ENCODE data around the gene MICAL2. TPM values are rescaled to one million over a fixed set of nuclear protein-coding genes. Genes with fewer than 3 reads are reported as not detected.

The MICAL2 gene
- total and polyA plus RNA-seq, 2 donors (not counting 1 experiment from before 2014, with no cell fraction given), result 0.32 to 0.40 TPM

DNA sequence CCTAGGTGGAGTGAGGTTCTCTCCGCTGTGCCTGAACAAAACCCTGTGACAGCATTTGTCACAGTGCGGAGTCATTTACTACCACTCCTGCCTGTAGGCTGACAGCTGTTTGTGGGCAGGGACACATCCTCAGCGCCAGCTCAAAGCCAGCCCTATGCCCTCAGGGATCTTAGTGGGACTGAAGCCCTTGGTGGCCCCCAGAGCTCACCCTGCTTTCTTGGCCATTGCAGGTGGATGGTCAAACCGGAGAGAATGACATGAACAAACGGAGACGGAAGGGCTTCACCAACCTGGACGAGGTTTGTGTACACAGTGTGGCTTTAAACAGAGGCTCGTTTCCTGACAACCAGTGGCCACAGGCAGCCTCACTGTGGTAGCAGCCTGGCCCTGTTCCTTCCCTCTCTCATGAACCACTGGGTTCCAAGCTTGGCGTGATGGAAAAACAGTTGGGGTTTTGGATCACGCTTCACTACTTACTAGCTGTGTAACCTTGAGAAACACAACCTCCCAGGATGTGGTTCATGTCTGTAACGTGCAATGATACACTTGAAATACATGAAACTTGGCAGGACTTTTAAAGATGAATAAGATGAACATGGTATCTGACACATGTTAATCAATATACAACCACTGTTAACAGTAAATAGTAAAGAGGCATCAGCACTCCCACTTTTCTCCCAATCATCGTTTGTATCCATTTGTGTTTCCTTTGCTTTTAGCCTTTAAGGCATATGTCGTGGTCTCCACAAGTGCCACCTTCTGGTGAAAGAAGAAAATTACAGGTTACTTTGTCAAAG, 125.8 kb downstream of the MICAL2 start:
- Histone ChIP-seq H4K20me1 (ENCODE audit: control insufficient read depth, insufficient read depth, low read length, poor library complexity, severe bottlenecking) (no peaks in the 10 kb centered on the region), H3K27ac (ENCODE audit: low read length in 2 of 2) (no peak overlapping the region), H3K9ac (ENCODE audit: low read length) (no peak overlapping the region), H2AFZ (ENCODE audit: insufficient read depth, low read depth, low read length, poor library complexity, severe bottlenecking) (peak overlapping the region; percentile 20), H3K9me3 (ENCODE audit: control extremely low read depth in 1 of 3, control insufficient read depth in 2 of 3, insufficient read depth in 1 of 3, low read length in 2 of 3) (no peaks in the 10 kb centered on the region), H3K27me3 (replicated peaks in 1 of 4; ENCODE audit: control extremely low read depth in 1 of 4, control insufficient read depth in 3 of 4, insufficient read depth in 4 of 4, low read length in 3 of 4) (peaks cover 0 to 3% (median 0%) of the 10 kb centered on the region in 4 experiments), H3K79me2 (ENCODE audit: control insufficient read depth, insufficient read depth, low read length) (no peaks in the 10 kb centered on the region), H3K4me2 (replicated peaks; ENCODE audit: low read depth, low read length, poor library complexity, severe bottlenecking) (no peak overlapping the region), H3K4me3 (ENCODE audit: control extremely low read depth in 1 of 5, extremely low read depth in 1 of 5, insufficient read depth in 1 of 5, low read depth in 2 of 5, low read length in 4 of 5) (no peak overlapping the region), H3K4me1 (ENCODE audit: control insufficient read depth in 2 of 2, insufficient read depth in 2 of 2, low read length in 2 of 2) (peaks cover 0 to 4% of the 10 kb centered on the region in 2 donors), H3K36me3 (replicated peaks in 1 of 2; ENCODE audit: control extremely low read depth in 1 of 2, control insufficient read depth in 1 of 2, extremely low read depth in 1 of 2, insufficient read depth in 2 of 2, low read length in 1 of 2) (no peaks in the 10 kb centered on the region)
- Mint-ChIP-seq H3K4me1 (peaks cover 5% of the 10 kb centered on the region), H3K27ac (no peak overlapping the region), H3K27me3 (peaks cover 13% of the 10 kb centered on the region), H3K9me3 (ENCODE audit: insufficient read depth) (no peaks in the 10 kb centered on the region), H3K4me3 (no peak overlapping the region)
- ATAC-seq (ENCODE audit: low read depth) (peak; percentile 47), DNase-seq (peak; percentile 48)
- intact Hi-C loops (cut with micrococcal nuclease), result no loop called here
- TF ChIP-seq, protein P1, sequence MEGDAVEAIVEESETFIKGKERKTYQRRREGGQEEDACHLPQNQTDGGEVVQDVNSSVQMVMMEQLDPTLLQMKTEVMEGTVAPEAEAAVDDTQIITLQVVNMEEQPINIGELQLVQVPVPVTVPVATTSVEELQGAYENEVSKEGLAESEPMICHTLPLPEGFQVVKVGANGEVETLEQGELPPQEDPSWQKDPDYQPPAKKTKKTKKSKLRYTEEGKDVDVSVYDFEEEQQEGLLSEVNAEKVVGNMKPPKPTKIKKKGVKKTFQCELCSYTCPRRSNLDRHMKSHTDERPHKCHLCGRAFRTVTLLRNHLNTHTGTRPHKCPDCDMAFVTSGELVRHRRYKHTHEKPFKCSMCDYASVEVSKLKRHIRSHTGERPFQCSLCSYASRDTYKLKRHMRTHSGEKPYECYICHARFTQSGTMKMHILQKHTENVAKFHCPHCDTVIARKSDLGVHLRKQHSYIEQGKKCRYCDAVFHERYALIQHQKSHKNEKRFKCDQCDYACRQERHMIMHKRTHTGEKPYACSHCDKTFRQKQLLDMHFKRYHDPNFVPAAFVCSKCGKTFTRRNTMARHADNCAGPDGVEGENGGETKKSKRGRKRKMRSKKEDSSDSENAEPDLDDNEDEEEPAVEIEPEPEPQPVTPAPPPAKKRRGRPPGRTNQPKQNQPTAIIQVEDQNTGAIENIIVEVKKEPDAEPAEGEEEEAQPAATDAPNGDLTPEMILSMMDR (IDR thresholded peaks at IDR 0.05), result peak; percentile 85
- TF ChIP-seq EZH2 (IDR thresholded peaks at IDR 0.05; ENCODE audit: borderline replicate concordance, insufficient read depth, low read depth, low read length, poor library complexity, severe bottlenecking), result no peak
- WGBS (ENCODE audit: insufficient coverage), result 24% methylated on average over 9 of the region's 13 CpGs
- CTCF ChIA-PET, result interaction anchor here (0.9 to 8.5 kb wide), 11 partner anchors 9 to 437 kb away, joined by 3 to 84 read pairs (median 6); no protein-coding TSS in a partner anchor
- POLR2A ChIA-PET, result no interaction called here

DNA sequence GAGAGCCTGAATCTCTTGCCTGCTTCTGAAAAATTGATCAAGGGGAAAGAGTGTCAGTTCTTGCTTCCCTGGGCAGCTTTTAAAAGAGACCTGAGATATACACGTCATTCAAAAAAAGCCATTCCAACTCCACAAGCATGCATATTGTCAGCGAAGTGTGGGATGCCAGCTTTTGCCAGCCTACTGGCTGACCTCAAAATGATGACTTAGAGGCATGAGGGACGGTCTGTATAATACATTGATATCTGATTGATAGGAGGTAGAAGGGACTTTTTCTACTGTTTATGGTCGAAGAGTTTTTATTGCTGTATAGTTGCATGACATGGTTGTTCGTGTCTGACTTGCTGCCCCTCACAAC, 126.3 kb downstream of the MICAL2 start:
- Histone ChIP-seq H3K4me1 (ENCODE audit: control insufficient read depth in 2 of 2, insufficient read depth in 2 of 2, low read length in 2 of 2) (peaks cover 0 to 4% of the 10 kb centered on the region in 2 donors), H3K4me3 (ENCODE audit: control extremely low read depth in 1 of 5, extremely low read depth in 1 of 5, insufficient read depth in 1 of 5, low read depth in 2 of 5, low read length in 4 of 5) (no peak overlapping the region), H3K27ac (ENCODE audit: low read length in 2 of 2) (no peak overlapping the region), H3K79me2 (ENCODE audit: control insufficient read depth, insufficient read depth, low read length) (no peaks in the 10 kb centered on the region), H2AFZ (ENCODE audit: insufficient read depth, low read depth, low read length, poor library complexity, severe bottlenecking) (no peak overlapping the region), H3K9me3 (ENCODE audit: control extremely low read depth in 1 of 3, control insufficient read depth in 2 of 3, insufficient read depth in 1 of 3, low read length in 2 of 3) (no peaks in the 10 kb centered on the region), H3K4me2 (replicated peaks; ENCODE audit: low read depth, low read length, poor library complexity, severe bottlenecking) (no peak overlapping the region), H3K27me3 (replicated peaks in 1 of 4; ENCODE audit: control extremely low read depth in 1 of 4, control insufficient read depth in 3 of 4, insufficient read depth in 4 of 4, low read length in 3 of 4) (peaks cover 0 to 3% (median 0%) of the 10 kb centered on the region in 4 experiments), H3K9ac (ENCODE audit: low read length) (no peak overlapping the region), H4K20me1 (ENCODE audit: control insufficient read depth, insufficient read depth, low read length, poor library complexity, severe bottlenecking) (no peaks in the 10 kb centered on the region), H3K36me3 (replicated peaks in 1 of 2; ENCODE audit: control extremely low read depth in 1 of 2, control insufficient read depth in 1 of 2, extremely low read depth in 1 of 2, insufficient read depth in 2 of 2, low read length in 1 of 2) (no peaks in the 10 kb centered on the region)
- WGBS (ENCODE audit: insufficient coverage), result 83% methylated on average over 3 of the region's 5 CpGs
- no peak for ATAC-seq (ENCODE audit: low read depth)
- Mint-ChIP-seq H3K4me1 (peaks cover 5% of the 10 kb centered on the region), H3K27me3 (peaks cover 13% of the 10 kb centered on the region), H3K9me3 (ENCODE audit: insufficient read depth) (no peaks in the 10 kb centered on the region), H3K27ac (no peak overlapping the region), H3K4me3 (no peak overlapping the region)
- ChIA-PET POLR2A (no interaction called here), CTCF (interaction anchor here (0.9 to 8.5 kb wide), 11 partner anchors 8 to 438 kb away, joined by 3 to 84 read pairs (median 6); no protein-coding TSS in a partner anchor)
- intact Hi-C loops (cut with micrococcal nuclease), result no loop called here
- DNase-seq, result no peak
- TF ChIP-seq EZH2 (IDR thresholded peaks at IDR 0.05; ENCODE audit: borderline replicate concordance, insufficient read depth, low read depth, low read length, poor library complexity, severe bottlenecking), result no peak
- TF ChIP-seq, protein P1 (IDR thresholded peaks at IDR 0.05), result no peak

Measured in B cell (primary cell).